Endothelial cell (in vitro differentiated cells): ENCODE measurements around the gene OR2A42. TPM values are rescaled to one million over a fixed set of nuclear protein-coding genes. Genes with fewer than 3 reads are reported as not detected.
"Not testable (repeated sequence)": the region's sequence is repeated elsewhere in the genome, so short reads cannot be mapped to it uniquely, and the experiment has no call there.

Experiments used
- DNase-seq: peaks from one replicate; pipeline ENCODE4 v3.0.0; 2021; ENCODE audit warnings: low spot score
- H3K27ac Mint-ChIP-seq: one replicate; pipeline ENCODE4 v1.8.0; 2021; ENCODE audit warnings: mixed read lengths, inconsistent platforms; ENCODE audit not compliant: unreplicated experiment
- H3K27me3 Mint-ChIP-seq: one replicate; pipeline ENCODE4 v1.8.0; 2021; ENCODE audit warnings: mild to moderate bottlenecking, moderate library complexity, mixed read lengths, inconsistent platforms; ENCODE audit not compliant: unreplicated experiment
- H3K36me3 Mint-ChIP-seq: one replicate; pipeline ENCODE4 v1.8.0; 2021; ENCODE audit warnings: mild to moderate bottlenecking, low read depth, mixed read lengths, inconsistent platforms; ENCODE audit not compliant: unreplicated experiment
- H3K4me1 Mint-ChIP-seq: one replicate; pipeline ENCODE4 v1.8.0; 2021; ENCODE audit warnings: mild to moderate bottlenecking, mixed read lengths, inconsistent platforms; ENCODE audit not compliant: unreplicated experiment
- H3K4me3 Mint-ChIP-seq: one replicate; pipeline ENCODE4 v1.8.0; 2021; ENCODE audit warnings: mild to moderate bottlenecking, mixed read lengths, inconsistent platforms; ENCODE audit not compliant: unreplicated experiment
- H3K9me3 Mint-ChIP-seq: one replicate; pipeline ENCODE4 v1.8.0; 2021; ENCODE audit warnings: mixed read lengths, inconsistent platforms; ENCODE audit not compliant: unreplicated experiment
- total RNA-seq: library from RNA; stranded (reverse); fragmentation: NEBNext Ultra II Directional; extraction: Animal tissue kit (Norgen Biotek cat#: 25700); gene quantifications from one replicate; pipeline ENCODE4 v1.2.1, GENCODE V29; 2021; ENCODE audit not compliant: unreplicated experiment

The OR2A42 gene
- total RNA-seq, 1 donor from 2014 or later: 0.08 TPM

DNA sequence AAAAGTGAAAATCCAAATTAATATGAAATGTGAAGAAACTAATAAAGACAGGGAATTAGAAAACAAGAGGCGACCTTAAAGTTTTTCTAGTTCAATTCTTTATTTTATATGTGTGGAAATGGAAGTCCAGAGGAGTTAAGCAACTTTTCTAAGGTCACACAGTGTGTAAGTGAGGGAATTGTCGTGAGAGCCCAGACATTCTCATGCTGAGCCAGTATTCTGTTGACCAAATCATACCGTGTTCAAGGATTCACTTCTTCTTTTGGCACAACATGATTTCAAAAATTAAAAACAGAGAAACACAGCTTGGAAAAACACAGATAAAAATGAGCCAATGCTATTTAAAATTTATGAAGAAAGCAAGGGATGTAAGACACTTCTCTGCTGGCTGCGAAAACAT is 12.5 kb downstream of the OR2A42 start:
- DNase-seq, H3K36me3 Mint-ChIP-seq, H3K4me1 Mint-ChIP-seq: not testable (repeated sequence)

DNA sequence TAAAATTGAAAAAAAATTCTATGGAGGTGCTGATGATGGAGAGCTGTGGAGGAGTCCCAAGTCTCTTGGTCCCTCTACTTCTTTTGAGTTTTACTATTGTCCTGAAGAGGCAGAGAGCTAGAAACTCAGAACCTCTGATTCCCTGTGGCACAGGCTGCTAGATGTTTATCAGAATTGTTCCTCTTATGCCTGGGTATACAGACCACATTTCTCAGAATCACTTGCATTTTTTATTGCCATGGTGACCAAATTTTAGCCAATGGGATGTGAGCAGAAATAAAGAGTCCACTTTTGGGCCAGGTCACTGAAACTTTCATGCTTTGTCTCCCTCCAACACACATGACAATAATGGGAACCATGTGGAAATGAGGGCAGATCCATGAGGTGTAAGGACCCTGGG is 15.7 kb downstream of the OR2A42 start:
- not testable (repeated sequence) for H3K27me3 Mint-ChIP-seq, H3K4me3 Mint-ChIP-seq, H3K27ac Mint-ChIP-seq, H3K9me3 Mint-ChIP-seq, H3K4me1 Mint-ChIP-seq, H3K36me3 Mint-ChIP-seq, DNase-seq

More for the DNA sequence above, 12.5 kb downstream of the OR2A42 start:
- H3K27ac Mint-ChIP-seq, H3K4me3 Mint-ChIP-seq, H3K9me3 Mint-ChIP-seq, H3K27me3 Mint-ChIP-seq: not testable (repeated sequence)

DNA sequence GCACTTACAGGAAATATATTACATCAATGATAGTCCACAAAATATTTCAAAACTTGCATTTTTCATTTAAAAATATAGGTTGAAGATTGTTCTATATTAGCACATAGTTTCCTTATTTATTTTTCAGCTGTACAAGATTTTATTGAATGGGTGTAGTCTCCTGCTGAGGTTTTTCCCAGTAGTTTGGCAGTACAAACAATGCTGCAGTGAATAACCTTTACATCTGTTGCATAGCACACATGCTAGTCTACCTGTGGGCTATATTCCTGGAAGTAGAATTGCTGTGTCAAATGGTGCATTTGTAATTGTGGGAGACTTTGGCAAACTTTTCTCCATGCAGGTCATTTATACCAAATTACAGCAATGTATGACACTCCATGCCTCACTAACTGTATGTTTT is 18.9 kb downstream of the OR2A42 start:
- H3K27me3 Mint-ChIP-seq, H3K9me3 Mint-ChIP-seq, H3K4me1 Mint-ChIP-seq, H3K4me3 Mint-ChIP-seq, H3K27ac Mint-ChIP-seq, DNase-seq, H3K36me3 Mint-ChIP-seq: not testable (repeated sequence)

DNA sequence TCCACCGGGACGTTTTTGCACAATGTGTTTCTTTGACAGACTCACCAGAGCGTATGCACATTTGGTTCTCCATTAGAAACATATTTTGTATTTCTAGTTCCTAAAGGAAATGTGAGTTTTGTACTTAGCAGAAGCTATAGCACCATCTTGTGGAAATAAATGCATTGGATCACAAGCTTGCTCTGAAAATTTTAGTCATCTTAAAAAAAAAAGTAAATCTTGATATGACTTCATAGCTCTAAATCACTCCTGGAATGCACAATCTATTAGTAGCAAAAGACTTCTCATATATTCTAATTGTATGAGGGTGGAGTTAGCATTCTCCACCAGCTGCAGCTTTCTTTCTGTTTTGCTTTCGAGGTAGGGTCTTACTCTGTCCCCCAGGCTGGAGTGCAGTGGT is 20.3 kb downstream of the OR2A42 start:
- not testable (repeated sequence) for H3K27ac Mint-ChIP-seq, H3K36me3 Mint-ChIP-seq, H3K27me3 Mint-ChIP-seq, H3K4me1 Mint-ChIP-seq, H3K9me3 Mint-ChIP-seq, H3K4me3 Mint-ChIP-seq, DNase-seq

DNA sequence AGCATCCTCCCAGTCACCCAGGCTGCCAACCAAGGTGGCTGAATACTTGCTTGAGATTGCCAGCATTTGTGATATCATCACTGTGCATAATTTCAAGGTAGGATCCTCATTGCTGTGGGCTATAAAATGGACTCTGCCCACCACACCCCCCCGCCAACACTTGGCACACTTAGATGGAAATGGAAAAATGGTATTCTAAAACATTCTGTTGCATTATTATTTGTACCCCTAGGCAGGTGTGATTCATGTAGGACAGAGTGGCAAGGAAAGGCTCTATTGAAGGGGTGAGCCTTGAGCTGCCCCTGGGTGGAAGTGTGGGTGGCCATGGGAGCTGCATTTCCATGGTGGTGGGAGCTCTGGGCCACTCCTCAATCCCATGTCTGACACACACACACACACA is 20.8 kb downstream of the OR2A42 start:
- not testable (repeated sequence) for H3K4me1 Mint-ChIP-seq, H3K4me3 Mint-ChIP-seq, H3K27ac Mint-ChIP-seq, H3K27me3 Mint-ChIP-seq, H3K36me3 Mint-ChIP-seq, DNase-seq, H3K9me3 Mint-ChIP-seq

DNA sequence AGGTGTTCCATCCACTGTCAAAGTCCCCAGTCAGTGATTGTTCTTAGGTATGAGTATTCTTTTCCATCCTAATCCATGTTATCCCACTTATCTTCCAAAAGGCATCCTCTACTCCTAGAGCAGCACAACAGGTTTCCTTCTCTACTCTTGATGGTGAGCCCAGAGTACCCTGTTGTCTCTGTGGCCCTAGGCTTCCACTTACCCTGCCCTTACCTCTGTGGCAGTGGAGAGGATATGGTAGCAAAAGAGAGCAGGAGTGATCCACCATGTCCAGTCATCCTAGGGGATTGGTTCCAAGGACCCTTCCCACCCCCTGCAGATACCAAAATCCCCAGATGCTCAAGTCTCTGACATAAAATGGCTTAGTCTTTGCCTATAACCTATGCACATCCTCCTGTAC is 22.2 kb downstream of the OR2A42 start:
- not testable (repeated sequence) for H3K36me3 Mint-ChIP-seq, H3K4me3 Mint-ChIP-seq, H3K27ac Mint-ChIP-seq, H3K9me3 Mint-ChIP-seq, H3K27me3 Mint-ChIP-seq, DNase-seq, H3K4me1 Mint-ChIP-seq

DNA sequence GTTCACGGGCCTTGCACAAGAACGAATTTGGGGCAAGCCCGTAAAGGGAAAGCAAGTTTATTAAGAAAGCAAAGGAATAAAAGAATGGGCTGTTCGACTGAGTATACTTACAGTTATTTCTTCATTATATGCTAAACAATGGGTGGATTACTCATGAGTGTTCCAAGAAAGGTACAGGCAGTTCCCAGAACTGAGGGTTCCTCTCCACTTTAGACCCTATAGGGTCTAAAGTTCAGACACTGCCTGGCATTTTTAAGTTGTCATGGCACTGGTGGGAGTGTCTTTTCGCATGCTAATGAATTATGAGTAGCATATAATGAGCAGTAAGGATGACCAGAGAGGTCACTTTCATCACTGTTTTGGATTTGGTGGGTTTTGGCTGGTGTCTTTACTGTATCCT is 34.1 kb downstream of the OR2A42 start:
- not testable (repeated sequence) for H3K4me1 Mint-ChIP-seq, H3K27ac Mint-ChIP-seq, H3K27me3 Mint-ChIP-seq, H3K9me3 Mint-ChIP-seq, H3K4me3 Mint-ChIP-seq, H3K36me3 Mint-ChIP-seq, DNase-seq

DNA sequence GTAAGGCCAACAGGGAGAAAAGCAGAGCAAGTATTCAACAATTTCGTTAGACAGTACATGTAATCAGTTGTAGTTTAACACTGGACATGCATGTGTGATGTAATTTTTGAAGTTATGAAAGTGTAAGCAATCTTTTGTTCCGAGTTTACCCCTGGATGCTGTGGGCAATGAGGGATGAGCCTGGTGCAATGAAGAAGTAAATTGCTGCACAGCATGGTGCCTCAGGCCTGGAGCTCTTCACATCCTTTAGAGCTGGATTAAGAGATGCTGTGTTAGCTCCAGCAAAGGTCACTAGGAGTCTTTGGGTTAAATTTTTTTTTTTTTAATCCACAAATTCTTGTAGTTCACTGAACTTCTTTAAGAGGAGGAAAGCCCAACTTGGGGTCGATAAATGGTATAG is 36.3 kb downstream of the OR2A42 start:
- H3K27ac Mint-ChIP-seq, H3K36me3 Mint-ChIP-seq: not testable (repeated sequence)

DNA sequence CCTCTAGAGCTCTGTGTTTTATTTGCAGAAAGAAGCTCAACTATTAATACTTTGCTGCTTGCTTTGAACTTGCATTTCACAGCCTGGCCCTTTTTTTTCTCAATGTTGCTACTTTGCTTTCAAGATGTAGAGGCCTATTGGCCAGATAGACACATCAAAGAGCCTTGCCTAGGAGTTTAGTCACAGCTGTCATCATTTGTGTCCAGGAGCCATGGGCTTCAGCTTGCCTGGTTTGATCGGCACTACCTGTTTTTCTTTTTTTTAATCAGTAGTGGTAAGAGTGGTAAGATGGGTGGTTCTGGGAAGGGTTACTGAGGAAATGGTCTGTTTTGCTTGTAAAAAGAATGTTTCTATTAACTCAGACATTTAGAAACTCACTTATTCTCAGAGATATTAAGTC is 37.4 kb downstream of the OR2A42 start:
- not testable (repeated sequence) for DNase-seq, H3K4me1 Mint-ChIP-seq, H3K9me3 Mint-ChIP-seq, H3K36me3 Mint-ChIP-seq, H3K27ac Mint-ChIP-seq, H3K4me3 Mint-ChIP-seq, H3K27me3 Mint-ChIP-seq

More for the DNA sequence above, 36.3 kb downstream of the OR2A42 start:
- not testable (repeated sequence) for H3K9me3 Mint-ChIP-seq, H3K27me3 Mint-ChIP-seq, H3K4me1 Mint-ChIP-seq, DNase-seq, H3K4me3 Mint-ChIP-seq

DNA sequence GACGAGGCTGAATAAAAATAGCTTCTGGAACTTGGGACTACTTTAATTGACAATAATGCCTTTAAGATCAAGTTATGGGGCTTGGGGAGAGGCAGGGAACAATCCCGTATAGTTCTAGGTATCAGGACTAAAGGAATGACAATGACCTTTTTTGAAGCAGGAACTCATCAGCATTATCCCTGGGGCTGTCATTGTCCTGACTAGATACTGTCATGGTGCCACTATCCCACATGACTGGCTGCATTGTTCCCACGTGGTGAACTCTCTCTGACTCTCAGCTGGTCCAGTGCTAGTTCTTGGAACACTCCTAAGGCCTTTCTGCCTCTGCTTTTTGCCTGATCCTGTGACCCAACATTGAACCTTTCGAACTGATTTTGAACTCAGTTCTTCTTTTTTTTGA is 40.5 kb downstream of the OR2A42 start:
- H3K27me3 Mint-ChIP-seq, DNase-seq, H3K4me1 Mint-ChIP-seq, H3K4me3 Mint-ChIP-seq, H3K27ac Mint-ChIP-seq, H3K9me3 Mint-ChIP-seq, H3K36me3 Mint-ChIP-seq: not testable (repeated sequence)

DNA sequence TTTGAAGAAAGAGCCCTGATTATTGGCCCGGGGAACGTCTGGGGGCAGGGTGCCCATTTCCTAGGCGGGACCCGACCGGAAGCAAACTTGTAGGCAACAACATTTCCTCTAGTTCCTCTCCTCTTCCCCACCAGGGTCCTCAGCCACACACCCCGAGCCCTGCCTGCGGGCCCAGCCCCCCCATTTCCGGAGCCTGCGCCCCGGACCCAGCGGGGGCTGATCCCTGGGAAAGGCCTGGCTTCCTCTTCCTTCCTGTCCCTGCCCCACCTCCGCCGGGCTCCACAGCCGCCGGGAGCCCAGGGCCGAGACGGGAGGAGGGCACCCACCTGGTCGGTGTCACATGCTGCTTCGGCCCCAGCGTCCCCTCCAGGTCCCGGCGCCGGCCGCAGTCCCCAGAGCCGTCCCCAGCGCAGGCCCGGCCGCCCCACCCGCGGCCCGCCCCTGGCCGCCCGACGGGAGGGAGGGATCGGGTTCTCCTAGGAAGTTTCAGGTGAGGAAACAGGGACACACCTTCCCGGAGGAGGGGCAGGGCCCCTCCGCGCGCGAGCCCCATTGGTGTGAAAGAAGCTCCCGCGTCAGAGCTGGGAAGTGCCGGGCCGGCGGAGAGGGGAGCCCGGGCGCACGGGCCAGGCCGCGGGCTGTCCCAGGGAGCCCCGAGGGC is 44.1 kb downstream of the OR2A42 start, which contains the start of gene ARHGEF35:
TSS of gene ARHGEF35 (minus strand) at position 622 of the 661 bp plus-strand sequence. CDS start 7,450 bp downstream, outside the sequence.
- H3K36me3 Mint-ChIP-seq, H3K4me1 Mint-ChIP-seq, H3K27ac Mint-ChIP-seq, H3K9me3 Mint-ChIP-seq, H3K27me3 Mint-ChIP-seq: not testable (repeated sequence)
- peak within 1 kb of the TSS; percentile 89 for H3K4me3 Mint-ChIP-seq
- DNase-seq: peak; percentile 41

DNA sequence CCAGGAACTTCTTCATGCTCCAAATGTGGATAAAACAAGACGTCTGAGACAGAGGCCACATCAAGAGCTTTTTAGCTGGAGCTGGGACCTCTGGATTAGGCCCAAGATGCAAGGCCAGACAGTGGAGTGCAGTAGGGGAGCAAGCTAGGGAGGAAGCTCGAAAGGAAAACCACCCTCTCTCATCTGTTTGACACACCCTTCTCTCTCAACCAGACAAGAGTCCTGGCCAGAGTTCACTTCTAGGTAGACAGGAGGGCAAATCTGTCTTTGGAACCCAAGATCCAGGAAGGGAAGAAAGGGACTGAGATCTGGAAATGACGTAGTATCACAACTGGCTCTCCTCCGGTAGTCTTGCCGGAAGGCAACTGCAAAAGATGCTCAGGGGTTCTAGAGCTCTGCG is 45.0 kb downstream of the OR2A42 start:
- not testable (repeated sequence) for H3K4me3 Mint-ChIP-seq, H3K9me3 Mint-ChIP-seq, DNase-seq, H3K27ac Mint-ChIP-seq, H3K4me1 Mint-ChIP-seq, H3K27me3 Mint-ChIP-seq, H3K36me3 Mint-ChIP-seq

DNA sequence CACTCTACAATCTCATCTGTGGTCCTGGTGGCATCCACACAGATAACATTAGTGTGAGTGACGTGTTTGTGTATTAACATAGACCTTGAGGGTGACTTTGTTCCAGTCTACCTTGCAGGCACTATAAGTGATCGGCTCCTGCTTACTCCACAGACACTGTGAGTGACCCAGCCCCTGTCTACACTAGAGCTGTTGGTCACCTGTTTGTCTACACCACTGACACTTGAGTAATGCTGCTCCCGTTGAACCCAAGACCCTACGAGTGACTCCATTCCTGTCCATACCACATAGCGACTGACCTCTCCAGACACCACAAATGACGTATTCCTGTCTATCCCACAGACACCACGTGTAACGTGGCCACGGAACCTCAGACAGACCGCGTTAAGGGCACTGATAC is 45.6 kb downstream of the OR2A42 start:
- not testable (repeated sequence) for H3K36me3 Mint-ChIP-seq, DNase-seq, H3K27me3 Mint-ChIP-seq, H3K4me1 Mint-ChIP-seq, H3K9me3 Mint-ChIP-seq, H3K4me3 Mint-ChIP-seq, H3K27ac Mint-ChIP-seq
